ENCODE measurements around the gene MST1R. TPM values are rescaled to one million over a fixed set of nuclear protein-coding genes. Genes with fewer than 3 reads are reported as not detected.

The MST1R gene
- total and polyA plus RNA-seq, 9 of the 15 experiments (the other 6 are each of a cell fraction or from before 2014, with no cell fraction given), result 1.3 to 10.0 (median 3.8) TPM

DNA sequence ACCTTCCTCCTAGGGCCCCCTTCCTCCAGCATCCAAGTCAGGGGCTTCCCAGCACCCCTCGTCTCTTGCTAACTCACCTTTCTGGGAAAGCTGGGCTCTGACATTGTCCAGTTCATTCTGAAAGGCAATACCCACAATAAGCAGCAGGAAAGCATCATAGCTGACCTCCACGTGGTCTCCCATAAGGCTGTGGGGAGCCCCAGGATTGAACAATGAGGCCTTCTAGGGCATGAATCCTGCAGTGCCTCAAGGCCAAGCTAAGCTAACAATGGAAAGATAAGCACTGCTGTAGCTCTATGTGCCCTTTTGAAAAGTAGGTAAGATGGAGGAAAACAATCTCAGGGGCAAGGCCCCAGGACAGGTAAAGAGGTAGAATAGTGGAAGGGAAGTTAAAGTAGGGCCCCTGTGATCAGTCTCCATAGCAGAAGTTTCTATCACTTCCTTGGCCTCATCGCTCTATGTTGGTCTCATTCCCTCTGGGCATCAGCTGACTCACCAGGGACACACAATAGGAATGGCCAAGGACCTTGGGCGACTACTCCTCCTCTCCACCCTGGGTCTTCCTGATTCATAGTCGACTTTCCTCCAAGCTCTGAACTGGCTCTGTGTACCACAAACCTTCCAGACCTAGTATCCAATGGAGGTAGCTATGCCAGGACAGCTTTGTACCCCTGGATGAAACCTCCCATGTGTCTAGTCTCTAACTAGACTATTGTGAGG is 59.0 kb downstream of the MST1R start (continued):
- TF ChIP-seq, protein P1, sequence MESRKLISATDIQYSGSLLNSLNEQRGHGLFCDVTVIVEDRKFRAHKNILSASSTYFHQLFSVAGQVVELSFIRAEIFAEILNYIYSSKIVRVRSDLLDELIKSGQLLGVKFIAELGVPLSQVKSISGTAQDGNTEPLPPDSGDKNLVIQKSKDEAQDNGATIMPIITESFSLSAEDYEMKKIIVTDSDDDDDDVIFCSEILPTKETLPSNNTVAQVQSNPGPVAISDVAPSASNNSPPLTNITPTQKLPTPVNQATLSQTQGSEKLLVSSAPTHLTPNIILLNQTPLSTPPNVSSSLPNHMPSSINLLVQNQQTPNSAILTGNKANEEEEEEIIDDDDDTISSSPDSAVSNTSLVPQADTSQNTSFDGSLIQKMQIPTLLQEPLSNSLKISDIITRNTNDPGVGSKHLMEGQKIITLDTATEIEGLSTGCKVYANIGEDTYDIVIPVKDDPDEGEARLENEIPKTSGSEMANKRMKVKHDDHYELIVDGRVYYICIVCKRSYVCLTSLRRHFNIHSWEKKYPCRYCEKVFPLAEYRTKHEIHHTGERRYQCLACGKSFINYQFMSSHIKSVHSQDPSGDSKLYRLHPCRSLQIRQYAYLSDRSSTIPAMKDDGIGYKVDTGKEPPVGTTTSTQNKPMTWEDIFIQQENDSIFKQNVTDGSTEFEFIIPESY (CRISPR knock-in tag; IDR thresholded peaks at IDR 0.05), result no peak
- TF ChIP-seq MAFK (IDR thresholded peaks at IDR 0.05; ENCODE audit: low read length), result no peak
- TF ChIP-seq EHMT2 (IDR thresholded peaks at IDR 0.05), result no peak
- TF ChIP-seq NFE2 (IDR thresholded peaks at IDR 0.05; ENCODE audit: low read depth), result no peak
- no peak for TF ChIP-seq MBD2 (IDR thresholded peaks at IDR 0.05; ENCODE audit: borderline replicate concordance, low read depth)
- no peak for TF ChIP-seq FOXJ2 (tag; IDR thresholded peaks at IDR 0.05)

DNA sequence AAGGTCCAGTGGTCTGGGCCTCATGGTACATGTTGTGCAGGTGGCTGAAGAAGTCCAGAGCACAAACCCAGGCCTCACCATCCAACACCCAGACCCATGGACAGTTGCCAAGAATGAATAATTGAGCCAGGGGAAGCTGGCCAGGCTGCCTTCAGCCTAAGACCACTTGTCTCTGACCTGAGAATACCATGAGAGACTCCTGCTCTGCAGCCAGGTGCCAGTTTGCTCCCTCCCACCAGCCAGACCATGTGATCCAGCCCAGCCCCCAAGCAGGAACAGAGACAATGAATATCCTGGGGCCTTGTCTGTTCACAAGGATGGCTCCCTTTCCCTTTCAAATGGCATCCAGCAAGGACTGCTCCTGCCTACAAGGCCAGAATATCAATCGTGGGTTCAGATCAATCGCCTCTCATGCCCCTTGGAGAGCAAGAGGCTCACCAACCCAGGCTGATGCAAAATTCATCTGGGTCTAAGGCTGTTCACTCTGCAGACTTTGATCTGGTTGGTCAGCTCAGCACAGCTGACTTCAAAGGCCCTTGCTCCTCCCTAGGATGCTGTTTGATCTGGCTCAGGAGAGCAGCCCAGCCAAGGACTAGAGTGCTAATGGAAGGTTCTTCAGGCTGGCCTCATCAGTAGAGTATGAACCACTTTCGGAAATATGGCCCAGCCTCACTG is 60.7 kb downstream of the MST1R start:
- DNase-seq (ENCODE audit: extremely low read depth in 1 of 4, low spot score in 3 of 4) (no peak), ATAC-seq (no peak), FAIRE-seq (no peak)
- H3K9me3 ChIP-seq (replicated peaks; ENCODE audit: control insufficient read depth, insufficient read depth, low read depth, low read length), result no peaks in the 10 kb centered on the region
- peaks cover 71% of the 10 kb centered on the region for H3K36me3 ChIP-seq (ENCODE audit: control insufficient read depth, insufficient read depth, low read length)
- H3K9ac ChIP-seq (ENCODE audit: insufficient read depth in 1 of 2, low read depth in 2 of 2, low read length in 2 of 2), result no peak overlapping the region
- H2AFZ ChIP-seq (ENCODE audit: low read depth, low read length), result no peak overlapping the region
- ChIA-PET POLR2A (interaction anchor here (0.7 kb wide), 1 partner anchor 19 kb away, joined by 5 read pairs; no protein-coding TSS in a partner anchor), CTCF (ENCODE audit: low intra/inter-chr PET ratio) (no interaction called here)
- H3K9me1 ChIP-seq (ENCODE audit: control insufficient read depth, insufficient read depth, low read length), result no peaks in the 10 kb centered on the region
- H3K79me2 ChIP-seq (ENCODE audit: control insufficient read depth, insufficient read depth, low read length), result no peaks in the 10 kb centered on the region
- in situ Hi-C loops (cut with MboI) (loop anchor here (5.0 kb wide), 1 partner anchor 141 kb away; no protein-coding TSS in a partner anchor), intact Hi-C loops (cut with micrococcal nuclease) (no loop called here)
- H3K27ac ChIP-seq (ENCODE audit: extremely low read depth, low read depth, low read length), result no peak overlapping the region; the same call in 2 of the 3 replicates
- H3K27me3 ChIP-seq (ENCODE audit: control insufficient read depth in 2 of 2, insufficient read depth in 2 of 2, low read length in 2 of 2), result no peaks in the 10 kb centered on the region
- H3K4me3 ChIP-seq, result no peak overlapping the region
- no peaks in the 10 kb centered on the region for H4K20me1 ChIP-seq (replicated peaks; ENCODE audit: control insufficient read depth, insufficient read depth, low read length)
- H3K4me1 ChIP-seq (replicated peaks in 1 of 2; ENCODE audit: control insufficient read depth in 2 of 2, insufficient read depth in 2 of 2, low read length in 2 of 2), result no peaks in the 10 kb centered on the region; a peak in 1 of 5 replicates
- WGBS (ENCODE audit: insufficient coverage, low coverage, missing lambda C conversion rate), result 70% methylated on average over 3 of the region's 3 CpGs
- H3K4me2 ChIP-seq (ENCODE audit: insufficient read depth, low read length), result no peak overlapping the region
- no TSS peak for BruUV-seq (replicated peaks)
- TF ChIP-seq MXI1 (IDR thresholded peaks at IDR 0.05; ENCODE audit: low read depth, low read length) (no peak), ARID1B (IDR thresholded peaks at IDR 0.05) (no peak), ZNF124 (CRISPR knock-in tag; IDR thresholded peaks at IDR 0.05) (no peak)
- TF ChIP-seq, protein P2, sequence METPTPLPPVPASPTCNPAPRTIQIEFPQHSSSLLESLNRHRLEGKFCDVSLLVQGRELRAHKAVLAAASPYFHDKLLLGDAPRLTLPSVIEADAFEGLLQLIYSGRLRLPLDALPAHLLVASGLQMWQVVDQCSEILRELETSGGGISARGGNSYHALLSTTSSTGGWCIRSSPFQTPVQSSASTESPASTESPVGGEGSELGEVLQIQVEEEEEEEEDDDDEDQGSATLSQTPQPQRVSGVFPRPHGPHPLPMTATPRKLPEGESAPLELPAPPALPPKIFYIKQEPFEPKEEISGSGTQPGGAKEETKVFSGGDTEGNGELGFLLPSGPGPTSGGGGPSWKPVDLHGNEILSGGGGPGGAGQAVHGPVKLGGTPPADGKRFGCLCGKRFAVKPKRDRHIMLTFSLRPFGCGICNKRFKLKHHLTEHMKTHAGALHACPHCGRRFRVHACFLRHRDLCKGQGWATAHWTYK (CRISPR knock-in tag; IDR thresholded peaks at IDR 0.05), result no peak
- TF ChIP-seq, protein P3, sequence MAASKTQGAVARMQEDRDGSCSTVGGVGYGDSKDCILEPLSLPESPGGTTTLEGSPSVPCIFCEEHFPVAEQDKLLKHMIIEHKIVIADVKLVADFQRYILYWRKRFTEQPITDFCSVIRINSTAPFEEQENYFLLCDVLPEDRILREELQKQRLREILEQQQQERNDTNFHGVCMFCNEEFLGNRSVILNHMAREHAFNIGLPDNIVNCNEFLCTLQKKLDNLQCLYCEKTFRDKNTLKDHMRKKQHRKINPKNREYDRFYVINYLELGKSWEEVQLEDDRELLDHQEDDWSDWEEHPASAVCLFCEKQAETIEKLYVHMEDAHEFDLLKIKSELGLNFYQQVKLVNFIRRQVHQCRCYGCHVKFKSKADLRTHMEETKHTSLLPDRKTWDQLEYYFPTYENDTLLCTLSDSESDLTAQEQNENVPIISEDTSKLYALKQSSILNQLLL (CRISPR knock-in tag; IDR thresholded peaks at IDR 0.05; ENCODE audit: borderline replicate concordance), result no peak
- TF ChIP-seq, protein P4, sequence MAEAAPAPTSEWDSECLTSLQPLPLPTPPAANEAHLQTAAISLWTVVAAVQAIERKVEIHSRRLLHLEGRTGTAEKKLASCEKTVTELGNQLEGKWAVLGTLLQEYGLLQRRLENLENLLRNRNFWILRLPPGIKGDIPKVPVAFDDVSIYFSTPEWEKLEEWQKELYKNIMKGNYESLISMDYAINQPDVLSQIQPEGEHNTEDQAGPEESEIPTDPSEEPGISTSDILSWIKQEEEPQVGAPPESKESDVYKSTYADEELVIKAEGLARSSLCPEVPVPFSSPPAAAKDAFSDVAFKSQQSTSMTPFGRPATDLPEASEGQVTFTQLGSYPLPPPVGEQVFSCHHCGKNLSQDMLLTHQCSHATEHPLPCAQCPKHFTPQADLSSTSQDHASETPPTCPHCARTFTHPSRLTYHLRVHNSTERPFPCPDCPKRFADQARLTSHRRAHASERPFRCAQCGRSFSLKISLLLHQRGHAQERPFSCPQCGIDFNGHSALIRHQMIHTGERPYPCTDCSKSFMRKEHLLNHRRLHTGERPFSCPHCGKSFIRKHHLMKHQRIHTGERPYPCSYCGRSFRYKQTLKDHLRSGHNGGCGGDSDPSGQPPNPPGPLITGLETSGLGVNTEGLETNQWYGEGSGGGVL (CRISPR knock-in tag; IDR thresholded peaks at IDR 0.05), result no peak
